K562 (cell line): ENCODE data around the gene RABL3. TPM values are rescaled to one million over a fixed set of nuclear protein-coding genes. Genes with fewer than 3 reads are reported as not detected.

Experiments used
- ATAC-seq: fragments of 200-7000 bp; cut with Tn5 transposase; 3 replicates; pipeline ENCODE4 v1.9.1; 2020; ENCODE audit warnings: moderate library complexity
- BruUV-seq: library from RNA; stranded (reverse); fragments of 400-500 nt; replicated peaks from 2 replicates; lab custom pipeline; 2021; lab: Mats Ljungman, UMichigan
- CTCF ChIA-PET: fragments of 300-600 bp; formaldehyde crosslinking; extraction: SDS; loops from one replicate; lab custom pipeline; 2021; ENCODE audit warnings: low intra/inter-chr PET ratio; lab: Yijun Ruan, JAX
- POLR2A ChIA-PET: fragments of 300-600, 350-650 bp; sonication (Branson Sonifier 250); formaldehyde crosslinking; extraction: SDS; loops from one replicate; lab custom pipeline; 2021; ENCODE audit warnings: antibody characterized with exemption, inconsistent platforms; lab: Yijun Ruan, JAX
- DNase-seq, 4 experiments: peaks; one replicate each; pipeline versions ENCODE4 v3.0.0 to v3.0.0-alpha.2; 2011 to 2018; ENCODE audit warnings: low spot score in 3 of 4, mixed read lengths in 3 of 4; ENCODE audit errors: extremely low read depth in 1 of 4
- FAIRE-seq: peaks from 2 replicates; lab custom pipeline; 2011; peaks lifted over from hg19 to GRCh38; lab: Jason Lieb, UNC
- H2AFZ ChIP-seq: 2 replicates; pipeline ENCODE4 v1.6.0; 2011; ENCODE audit warnings: low read depth, low read length, control low read depth, inconsistent platforms
- H3K27ac ChIP-seq: fragments of 200-600 bp; 3 replicates; pipeline ENCODE4 v1.8.0; 2011; ENCODE audit warnings: low read depth, mild to moderate bottlenecking, control low read depth, inconsistent platforms, low read length, moderate library complexity, mixed read lengths; ENCODE audit errors: extremely low read depth
- H3K27me3 ChIP-seq, 2 experiments: fragments of 300-600 bp in 1 of 2; 2 replicates in 1 of 2; 3 replicates in 1 of 2; pipeline versions ENCODE4 v1.6.0 to v1.8.0; 2011; ENCODE audit warnings: inconsistent platforms in 2 of 2, low read length in 2 of 2, mild to moderate bottlenecking in 1 of 2, mixed read lengths in 1 of 2, moderate library complexity in 1 of 2; ENCODE audit not compliant: control insufficient read depth in 2 of 2, insufficient read depth in 2 of 2
- H3K36me3 ChIP-seq: fragments of 300-600 bp; 3 replicates; pipeline ENCODE4 v1.8.0; 2011; ENCODE audit warnings: mild to moderate bottlenecking, low read length, inconsistent platforms; ENCODE audit not compliant: control insufficient read depth, insufficient read depth
- H3K4me1 ChIP-seq, 2 experiments: fragments of 200-600 bp in 1 of 2; replicated peaks in 1 of 2; 2 replicates in 1 of 2; 3 replicates in 1 of 2; pipeline versions ENCODE4 v1.5.1 to v1.8.0; 2011; ENCODE audit warnings: inconsistent platforms in 2 of 2, low read length in 2 of 2, mild to moderate bottlenecking in 1 of 2, mixed read lengths in 1 of 2, moderate library complexity in 1 of 2; ENCODE audit not compliant: control insufficient read depth in 2 of 2, insufficient read depth in 2 of 2
- H3K4me2 ChIP-seq: 2 replicates; pipeline ENCODE4 v1.6.1; 2011; ENCODE audit warnings: low read length, control low read depth, inconsistent platforms, mixed read lengths; ENCODE audit not compliant: insufficient read depth
- H3K4me3 ChIP-seq: fragments of 200-600 bp; sonication (generic), shearing (Covaris generic); 2 replicates; pipeline ENCODE4 v1.5.1; 2016; ENCODE audit warnings: control low read depth, inconsistent platforms
- H3K79me2 ChIP-seq: fragments of 200-600 bp; 3 replicates; pipeline ENCODE4 v1.8.0; 2011; ENCODE audit warnings: low read length, inconsistent platforms; ENCODE audit not compliant: control insufficient read depth, insufficient read depth
- H3K9ac ChIP-seq, 2 experiments: 2 replicates each; pipeline versions ENCODE4 v1.6.0 to v1.6.1; 2011; ENCODE audit warnings: low read depth in 2 of 2, low read length in 2 of 2, control low read depth in 1 of 2, inconsistent platforms in 1 of 2, mild to moderate bottlenecking in 1 of 2, mixed read lengths in 1 of 2; ENCODE audit not compliant: insufficient read depth in 1 of 2
- H3K9me1 ChIP-seq: one replicate; pipeline ENCODE4 v1.6.0; 2011; ENCODE audit warnings: inconsistent platforms, mild to moderate bottlenecking, low read length, moderate library complexity; ENCODE audit not compliant: control insufficient read depth, insufficient read depth
- H3K9me3 ChIP-seq: replicated peaks from 2 replicates; pipeline ENCODE4 v1.5.1; 2011; ENCODE audit warnings: low read depth, low read length, inconsistent platforms; ENCODE audit not compliant: control insufficient read depth, insufficient read depth
- H4K20me1 ChIP-seq: replicated peaks from 2 replicates; pipeline ENCODE4 v1.6.1; 2011; ENCODE audit warnings: low read length, inconsistent platforms, mixed read lengths; ENCODE audit not compliant: control insufficient read depth, insufficient read depth
- FIP1L1 ChIP-seq: fragments of 200-400 bp; formaldehyde crosslinking; IDR thresholded peaks from 2 replicates; pipeline ENCODE4 v1.6.1; 2018; ENCODE audit warnings: mild to moderate bottlenecking, low read depth, low read length; ENCODE audit not compliant: poor library complexity, severe bottlenecking
- POLR2AphosphoS5 ChIP-seq: IDR thresholded peaks from 2 replicates; pipeline ENCODE4 v1.6.1; 2011; ENCODE audit warnings: mild to moderate bottlenecking, low read depth, low read length, moderate library complexity; ENCODE audit not compliant: control insufficient read depth, insufficient read depth
- PRDM10 ChIP-seq: fragments of 450-650 bp; IDR thresholded peaks from 2 replicates; pipeline ENCODE4 v1.6.1; 2018; ENCODE audit not compliant: partially characterized antibody
- TEAD4 ChIP-seq, 2 experiments: sonication (generic) in 1 of 2; formaldehyde crosslinking in 1 of 2; IDR thresholded peaks; 2 replicates each; pipeline versions ENCODE4 v1.6.1 to v1.8.0; 2012 to 2022; ENCODE audit warnings: borderline replicate concordance in 1 of 2, inconsistent platforms in 1 of 2, low read length in 1 of 2, mild to moderate bottlenecking in 1 of 2, missing genetic modification reagents in 1 of 2
- TFE3 ChIP-seq: fragments of 450-650 bp; formaldehyde crosslinking; IDR thresholded peaks from 2 replicates; pipeline ENCODE4 v1.4.0; 2020; ENCODE audit warnings: mild to moderate bottlenecking, mixed read lengths
- WGBS: fragments of 100-300 bp; shearing (Covaris generic); methylation state at CpG from one replicate; pipeline ENCODE4 v1.1.6; 2016; ENCODE audit warnings: low coverage, mixed read lengths; ENCODE audit not compliant: insufficient coverage; ENCODE audit errors: missing lambda C conversion rate; 5-methylcytosine and 5-hydroxymethylcytosine counted together
- in situ Hi-C: fragments of 300-500 bp; cut with MboI; formaldehyde crosslinking; loops from 4 replicates; pipeline ENCODE4 v1.15.0; 2018; ENCODE audit warnings: inconsistent platforms, mixed read lengths
- intact Hi-C: fragments of 100-400 bp; cut with micrococcal nuclease; formaldehyde crosslinking; loops from 2 replicates; pipeline ENCODE4 v1.14.2; 2022
- polyA plus RNA-seq, 8 experiments: library from polyadenylated mRNA; depleted of rRNA in 4 of 8; stranded (reverse) in 5 of 8; unstranded in 3 of 8; fragments of >200 nt; fragmentation: Nextera tagmentation in 2 of 8; fragmentation: Illumina TruSeq in 1 of 8; extraction: Ambion mirVana in 2 of 8; extraction: Trizol in 1 of 8; gene quantifications; 2 replicates each; pipeline versions ENCODE4 v1.2.1 to v1.2.3, GENCODE V29; 2011 to 2014; ENCODE audit warnings: inconsistent platforms in 1 of 8, missing spikeins in 1 of 8
- total RNA-seq, 7 experiments: library from RNA; depleted of rRNA in 6 of 7; stranded (reverse); fragments of >200 nt in 6 of 7; fragmentation: Illumina TruSeq in 2 of 7; extraction: Trizol in 2 of 7; gene quantifications; 2 replicates each; pipeline versions ENCODE4 v1.2.1 to v1.2.3, GENCODE V29; 2011 to 2021; ENCODE audit warnings: low replicate concordance in 1 of 7

The RABL3 gene
- total and polyA plus RNA-seq, 9 of the 15 experiments (the other 6 are each of a cell fraction or from before 2014, with no cell fraction given) = 6.5 to 30.7 (median 12.3) TPM

GRCh38 chr3:120772081-120772480 is 29.8 kb upstream of the RABL3 start:
- intact Hi-C loops = no loop called here
- Histone ChIP-seq H3K27ac (no peak overlapping the region), H3K4me3 (no peak overlapping the region), H3K9ac (no peak overlapping the region), H3K27me3 (no peaks in the 10 kb centered on the region), H3K4me2 (no peak overlapping the region), H3K4me1 (peaks cover 0 to 9% of the 10 kb centered on the region in 2 experiments; a peak in 2 of 5 replicates), H4K20me1 (no peaks in the 10 kb centered on the region), H3K9me1 (no peaks in the 10 kb centered on the region), H2AFZ (no peak overlapping the region), H3K36me3 (peaks cover 47% of the 10 kb centered on the region; the same call in 2 of the 3 replicates), H3K79me2 (peaks cover 7% of the 10 kb centered on the region; the same call in 2 of the 3 replicates), H3K9me3 (no peaks in the 10 kb centered on the region)
- POLR2A ChIA-PET = no interaction called here
- 87% methylated on average over 2 of the region's 2 CpGs for WGBS
- ATAC-seq = no peak
- in situ Hi-C loops = no loop called here
- TF ChIP-seq PRDM10 = no peak
- no peak for TF ChIP-seq TEAD4 (IDR thresholded peaks at IDR 0.05; ENCODE audit: low read length)
- no peak for TF ChIP-seq TEAD4 (CRISPR knock-in tag; IDR thresholded peaks at IDR 0.05; ENCODE audit: borderline replicate concordance)
- no peak for TF ChIP-seq FIP1L1
- TF ChIP-seq TFE3 (CRISPR knock-in tag) = peak; percentile 71
- no peak for TF ChIP-seq POLR2AphosphoS5
- no peak for FAIRE-seq
- CTCF ChIA-PET = no interaction called here
- DNase-seq = no peak
- BruUV-seq = no TSS peak
